IMR-90 (cell line): ENCODE measurements around the gene SEMA6A.

Experiments
- CEBPB ChIP-seq: IDR thresholded peaks from 2 replicates; pipeline ENCODE4 v1.6.1; 2012; ENCODE audit warnings: low read depth, low read length, improper control_type of control experiment
- CHD1 ChIP-seq: IDR thresholded peaks from 2 replicates; pipeline ENCODE4 v1.6.1; 2012; ENCODE audit warnings: low read depth, low read length, improper control_type of control experiment
- FOS ChIP-seq: fragments of 150-350 bp; IDR thresholded peaks from 2 replicates; pipeline ENCODE4 v1.6.1; 2016; ENCODE audit warnings: low read depth, low read length
- POLR2A ChIP-seq: IDR thresholded peaks from 2 replicates; pipeline ENCODE4 v1.6.1; 2012; ENCODE audit warnings: mild to moderate bottlenecking, low read depth, low read length
- RAD21 ChIP-seq: IDR thresholded peaks from 2 replicates; pipeline ENCODE4 v1.6.1; 2012; ENCODE audit warnings: low read length, improper control_type of control experiment
- SMC3 ChIP-seq: fragments of 150-350 bp; IDR thresholded peaks from 2 replicates; pipeline ENCODE4 v1.6.1; 2016; ENCODE audit warnings: low read depth, mild to moderate bottlenecking, antibody characterized with exemption, low read length, moderate library complexity
- TF ChIP-seq, protein P1 (sequence below): conservative IDR thresholded peaks from 2 replicates; pipeline ENCODE4 v1.5.1; 2012; ENCODE audit warnings: mild to moderate bottlenecking, low read depth, low read length, improper control_type of control experiment
- TF ChIP-seq, protein P2 (sequence below): fragments of 150-350 bp; IDR thresholded peaks from 2 replicates; pipeline ENCODE4 v1.6.1; 2016; ENCODE audit warnings: low read depth, mild to moderate bottlenecking, low read length, moderate library complexity, borderline replicate concordance

DNA sequence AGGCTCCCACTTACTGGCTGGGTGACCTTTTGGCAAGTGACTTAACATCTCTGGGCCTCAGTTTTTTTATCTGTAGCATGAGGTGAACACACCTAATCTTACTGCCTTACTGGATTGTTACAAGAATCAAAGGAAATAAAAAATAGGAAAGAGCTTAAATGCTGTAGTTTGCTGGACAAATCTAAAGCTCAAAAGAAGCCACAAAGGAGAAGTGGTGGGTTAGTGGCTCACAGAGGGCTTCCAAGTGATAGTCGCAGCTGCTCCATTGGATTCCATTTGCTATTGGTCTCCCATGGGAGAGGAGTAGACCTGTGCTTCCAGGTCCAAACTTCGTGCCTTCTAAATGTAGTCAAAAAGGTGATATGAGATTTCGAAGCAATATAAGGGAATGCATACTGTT lies 123.6 kb downstream of the SEMA6A start:
- TF ChIP-seq POLR2A (no peak), CEBPB (no peak), SMC3 (no peak), RAD21 (no peak), CHD1 (no peak), FOS (no peak)
- TF ChIP-seq, protein P1, sequence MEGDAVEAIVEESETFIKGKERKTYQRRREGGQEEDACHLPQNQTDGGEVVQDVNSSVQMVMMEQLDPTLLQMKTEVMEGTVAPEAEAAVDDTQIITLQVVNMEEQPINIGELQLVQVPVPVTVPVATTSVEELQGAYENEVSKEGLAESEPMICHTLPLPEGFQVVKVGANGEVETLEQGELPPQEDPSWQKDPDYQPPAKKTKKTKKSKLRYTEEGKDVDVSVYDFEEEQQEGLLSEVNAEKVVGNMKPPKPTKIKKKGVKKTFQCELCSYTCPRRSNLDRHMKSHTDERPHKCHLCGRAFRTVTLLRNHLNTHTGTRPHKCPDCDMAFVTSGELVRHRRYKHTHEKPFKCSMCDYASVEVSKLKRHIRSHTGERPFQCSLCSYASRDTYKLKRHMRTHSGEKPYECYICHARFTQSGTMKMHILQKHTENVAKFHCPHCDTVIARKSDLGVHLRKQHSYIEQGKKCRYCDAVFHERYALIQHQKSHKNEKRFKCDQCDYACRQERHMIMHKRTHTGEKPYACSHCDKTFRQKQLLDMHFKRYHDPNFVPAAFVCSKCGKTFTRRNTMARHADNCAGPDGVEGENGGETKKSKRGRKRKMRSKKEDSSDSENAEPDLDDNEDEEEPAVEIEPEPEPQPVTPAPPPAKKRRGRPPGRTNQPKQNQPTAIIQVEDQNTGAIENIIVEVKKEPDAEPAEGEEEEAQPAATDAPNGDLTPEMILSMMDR, result no peak
- TF ChIP-seq, protein P2, sequence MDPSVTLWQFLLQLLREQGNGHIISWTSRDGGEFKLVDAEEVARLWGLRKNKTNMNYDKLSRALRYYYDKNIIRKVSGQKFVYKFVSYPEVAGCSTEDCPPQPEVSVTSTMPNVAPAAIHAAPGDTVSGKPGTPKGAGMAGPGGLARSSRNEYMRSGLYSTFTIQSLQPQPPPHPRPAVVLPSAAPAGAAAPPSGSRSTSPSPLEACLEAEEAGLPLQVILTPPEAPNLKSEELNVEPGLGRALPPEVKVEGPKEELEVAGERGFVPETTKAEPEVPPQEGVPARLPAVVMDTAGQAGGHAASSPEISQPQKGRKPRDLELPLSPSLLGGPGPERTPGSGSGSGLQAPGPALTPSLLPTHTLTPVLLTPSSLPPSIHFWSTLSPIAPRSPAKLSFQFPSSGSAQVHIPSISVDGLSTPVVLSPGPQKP, result no peak
